ENCODE results near the gene SPTSSA.
"Not testable (repeated sequence)": the region's sequence is repeated elsewhere in the genome, so short reads cannot be mapped to it uniquely, and the experiment has no call there.

The SPTSSA gene, protein sequence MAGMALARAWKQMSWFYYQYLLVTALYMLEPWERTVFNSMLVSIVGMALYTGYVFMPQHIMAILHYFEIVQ

DNA sequence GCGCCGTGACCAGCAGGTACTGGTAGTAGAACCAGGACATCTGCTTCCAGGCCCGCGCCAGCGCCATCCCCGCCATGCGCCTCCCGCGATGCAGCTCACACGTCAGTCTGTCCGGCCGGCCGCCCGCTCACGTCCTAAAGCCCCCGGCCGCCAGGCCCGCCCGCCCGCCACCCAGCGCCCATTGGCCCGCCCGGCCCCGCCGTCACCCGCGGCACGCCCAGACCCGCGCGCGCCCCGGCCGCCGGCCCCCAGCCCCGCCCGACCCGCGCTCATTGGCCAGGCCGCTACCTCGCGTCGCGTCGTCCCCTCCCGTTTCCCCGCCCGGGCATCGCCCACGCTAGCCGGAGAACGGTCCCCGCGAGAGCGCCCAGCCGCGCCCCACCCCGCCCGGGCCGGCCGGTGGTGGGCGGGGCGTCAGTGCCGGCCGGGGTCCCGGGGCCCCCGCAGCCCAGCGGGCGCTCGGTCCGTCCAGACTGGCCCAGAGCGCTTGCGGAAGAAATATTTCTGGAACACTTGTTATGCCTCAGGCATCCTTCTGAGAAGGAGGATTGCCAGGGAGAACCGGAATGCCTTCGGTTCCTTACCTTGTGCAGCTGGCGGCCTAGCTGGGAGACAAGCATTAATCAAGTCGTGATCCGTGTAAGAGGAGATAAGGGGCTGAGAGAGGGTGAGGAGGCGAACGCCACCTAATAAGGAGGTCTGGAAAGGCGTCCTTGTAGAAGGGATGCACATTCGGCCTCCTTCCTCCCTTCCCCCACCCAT lies at the start of gene SPTSSA:
SPTSSA (minus strand) TSS at position 109 of the 762 bp plus-strand sequence; CDS start at position 76, 33 bp downstream.
- DNase-seq (ENCODE audit: low read depth), result no peak

DNA sequence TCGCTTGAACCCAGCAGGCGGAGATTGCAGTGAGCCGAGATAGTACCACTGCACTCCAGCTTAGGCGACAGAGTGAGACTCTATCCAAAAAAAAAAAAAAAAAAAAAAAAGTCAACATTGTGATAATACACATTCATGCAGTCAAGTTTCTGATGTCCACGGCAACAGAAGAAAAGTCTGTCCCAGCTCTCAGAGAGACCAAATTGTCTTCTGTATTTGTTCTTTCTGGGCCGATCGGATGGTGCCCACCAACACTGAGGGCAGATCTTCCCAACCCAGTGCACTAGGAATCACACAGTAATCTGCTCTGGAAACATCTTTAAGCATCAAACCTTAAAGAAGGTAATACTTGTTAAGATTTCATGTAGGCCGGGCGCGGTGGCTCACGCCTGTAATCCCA lies 45.8 kb upstream of the SPTSSA start:
- no peak for DNase-seq (ENCODE audit: low read depth)

DNA sequence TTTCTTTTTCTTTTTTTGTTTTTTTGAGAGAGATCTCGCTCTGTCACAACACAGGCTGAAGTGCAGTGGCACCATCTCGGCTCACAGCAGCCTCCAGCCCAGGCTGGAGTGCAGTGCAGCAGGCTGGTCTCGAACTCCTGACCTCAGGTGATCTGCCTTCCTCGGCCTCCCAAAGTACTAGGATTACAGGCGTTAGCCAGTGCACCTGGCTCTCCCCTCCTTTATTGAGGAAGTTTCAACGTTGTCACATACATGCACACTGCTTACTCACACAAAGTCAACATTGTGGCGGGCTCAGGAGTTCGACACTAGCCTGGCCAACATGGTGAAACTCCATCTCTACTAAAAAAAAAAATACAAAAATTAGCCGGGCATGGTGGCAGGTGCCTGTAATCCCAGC lies 45.4 kb upstream of the SPTSSA start:
- no peak for DNase-seq (ENCODE audit: low read depth)

DNA sequence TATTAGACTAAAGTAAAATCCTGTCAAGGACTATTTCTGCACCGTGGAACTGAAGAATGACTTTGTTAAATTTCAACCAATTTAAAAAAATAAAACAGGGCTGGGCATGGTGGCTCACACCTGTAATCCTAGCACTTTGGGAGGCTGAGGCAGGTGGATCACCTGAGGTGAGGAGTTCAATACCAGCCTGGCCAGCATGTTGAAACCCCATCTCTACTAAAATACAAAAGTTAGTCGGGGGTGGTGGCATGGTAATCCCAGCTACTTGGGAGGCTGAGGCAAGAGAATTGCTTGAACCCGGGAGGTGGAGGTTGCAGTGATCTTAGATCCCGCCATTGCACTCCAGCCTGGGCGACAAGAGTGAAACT lies 43.1 kb upstream of the SPTSSA start:
- not testable (repeated sequence) for DNase-seq (ENCODE audit: low read depth)

DNA sequence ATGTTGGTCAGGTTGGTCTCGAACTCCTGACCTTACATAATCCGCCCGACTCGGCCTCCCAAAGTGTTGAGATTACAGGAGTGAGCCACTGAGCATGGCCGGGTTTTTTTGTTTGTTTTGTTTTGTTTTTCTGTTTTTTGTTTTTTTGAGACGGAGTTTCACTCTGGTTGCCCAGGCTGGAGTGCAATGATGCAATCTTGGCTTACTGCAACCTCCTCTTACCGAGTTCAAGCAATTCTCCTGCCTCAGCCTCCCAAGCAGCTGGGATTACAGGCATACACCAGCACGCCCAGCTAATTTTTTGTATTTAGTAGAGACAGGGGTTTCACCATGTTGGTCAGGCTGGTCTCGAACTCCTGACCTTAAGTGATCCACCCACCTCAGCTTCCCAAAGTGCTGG lies 42.0 kb upstream of the SPTSSA start:
- not testable (repeated sequence) for DNase-seq (ENCODE audit: low read depth)

DNA sequence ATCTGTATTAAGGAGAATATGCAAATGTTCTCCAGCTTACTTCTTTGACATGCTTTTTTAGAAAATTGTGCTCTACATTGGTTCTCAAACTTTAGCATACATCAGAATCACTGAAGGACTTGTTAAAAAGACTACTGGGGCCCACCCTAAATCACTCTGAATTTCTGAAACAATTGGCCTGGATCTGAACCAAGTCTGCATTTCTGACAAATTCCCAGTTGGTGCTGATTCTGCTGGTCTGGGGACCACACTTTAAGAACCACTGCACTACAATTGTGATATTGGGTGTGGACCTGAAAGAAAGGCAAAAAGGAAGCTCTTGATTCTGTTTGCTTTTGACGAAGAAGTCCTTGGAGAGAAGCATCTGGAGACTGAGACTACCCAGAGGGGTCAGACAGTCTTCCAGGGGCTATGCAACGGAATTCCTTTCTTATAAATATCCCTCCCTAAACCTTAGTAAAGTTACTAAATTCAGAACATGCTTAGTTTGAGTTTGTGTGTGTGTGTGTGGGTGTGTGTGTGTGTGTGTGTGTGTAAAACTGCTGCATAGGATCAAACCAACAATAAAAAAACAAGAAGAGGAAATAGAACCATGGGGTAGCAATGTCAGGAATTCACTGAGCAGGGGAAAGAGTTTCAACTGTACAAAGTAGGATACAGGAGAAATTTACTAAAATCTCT lies 40.6 kb upstream of the SPTSSA start:
- no peak for DNase-seq (ENCODE audit: low read depth)

DNA sequence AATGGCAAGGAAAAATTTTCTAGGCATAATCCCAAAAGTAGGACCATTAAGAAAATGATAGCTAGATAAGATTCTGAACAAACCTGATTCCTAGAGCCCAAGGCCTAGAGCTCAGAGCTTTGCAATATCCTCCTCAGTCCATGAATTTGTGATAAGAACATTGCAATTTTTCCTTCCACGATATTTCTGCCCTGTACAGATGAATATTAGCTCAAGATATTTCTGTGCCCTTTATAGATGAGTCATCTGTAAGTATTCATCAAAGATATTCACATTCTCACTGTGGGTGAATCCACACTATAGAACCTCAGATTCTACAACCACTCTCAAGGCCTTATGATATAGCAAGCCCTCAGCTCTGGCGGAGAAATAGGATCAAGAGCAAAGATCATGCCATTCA lies 40.0 kb upstream of the SPTSSA start:
- no peak for DNase-seq (ENCODE audit: low read depth)

DNA sequence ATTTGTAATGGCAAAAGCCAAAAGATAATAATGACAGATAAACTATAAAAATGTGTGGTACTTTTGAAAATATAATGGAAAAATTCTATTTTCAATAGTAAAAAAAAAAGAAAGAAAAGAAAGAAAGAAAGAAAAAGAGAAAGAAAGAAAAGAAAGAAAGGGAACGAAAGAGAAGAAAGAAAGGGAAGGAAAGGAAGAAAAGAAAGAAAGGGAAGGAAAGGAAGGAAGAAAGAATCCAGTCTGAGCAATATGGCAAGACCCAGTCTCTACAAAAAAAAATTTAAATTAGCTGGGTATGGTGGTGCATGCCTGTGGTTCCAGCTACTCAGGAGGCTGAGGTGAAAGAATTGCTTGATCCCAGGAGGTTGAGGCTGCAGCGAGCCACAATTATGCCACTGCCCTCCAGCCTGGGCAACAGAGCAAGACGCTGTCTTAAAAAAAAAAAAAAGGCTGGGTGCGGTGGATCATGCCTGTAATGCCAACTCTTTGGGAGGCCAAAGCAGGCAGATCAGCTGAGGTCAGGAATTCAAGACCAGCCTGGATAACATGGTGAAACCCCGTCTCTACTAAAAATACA lies 39.1 kb upstream of the SPTSSA start:
- no peak for DNase-seq (ENCODE audit: low read depth)

DNA sequence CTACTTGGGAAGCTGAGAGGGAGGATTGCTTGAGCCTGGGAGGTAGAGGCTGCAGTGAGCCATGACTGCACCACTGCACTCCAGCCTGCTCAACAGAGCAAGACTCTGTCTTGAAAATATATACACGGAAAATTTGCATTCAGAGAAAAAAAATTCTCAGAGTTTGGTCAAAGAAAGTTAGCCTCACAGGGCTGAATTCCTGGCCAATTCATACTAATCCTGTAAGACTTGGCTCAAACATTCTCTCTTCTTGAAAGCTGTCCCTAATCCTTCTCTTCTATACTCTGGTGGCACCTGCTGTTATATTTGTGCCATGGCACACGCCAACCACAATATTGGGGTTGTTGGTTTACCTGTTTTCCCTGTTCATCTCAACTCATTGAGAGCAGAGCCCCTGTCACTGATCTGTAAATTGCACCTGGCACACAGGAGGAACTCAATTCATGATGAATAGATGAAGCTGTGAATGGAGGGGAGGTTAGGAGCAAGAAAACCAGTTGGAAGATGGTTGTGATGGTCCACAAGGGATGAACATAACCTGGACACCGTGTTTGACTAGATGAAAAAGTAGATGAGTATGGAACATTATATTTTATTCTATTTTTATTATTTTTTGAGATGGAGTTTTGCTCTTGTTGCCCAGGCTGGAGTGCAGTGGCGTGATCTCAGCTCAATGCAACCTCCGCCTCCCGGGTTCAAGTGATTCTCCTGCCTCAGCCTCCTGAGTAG lies 36.8 kb upstream of the SPTSSA start:
- DNase-seq (ENCODE audit: low read depth), result no peak

DNA sequence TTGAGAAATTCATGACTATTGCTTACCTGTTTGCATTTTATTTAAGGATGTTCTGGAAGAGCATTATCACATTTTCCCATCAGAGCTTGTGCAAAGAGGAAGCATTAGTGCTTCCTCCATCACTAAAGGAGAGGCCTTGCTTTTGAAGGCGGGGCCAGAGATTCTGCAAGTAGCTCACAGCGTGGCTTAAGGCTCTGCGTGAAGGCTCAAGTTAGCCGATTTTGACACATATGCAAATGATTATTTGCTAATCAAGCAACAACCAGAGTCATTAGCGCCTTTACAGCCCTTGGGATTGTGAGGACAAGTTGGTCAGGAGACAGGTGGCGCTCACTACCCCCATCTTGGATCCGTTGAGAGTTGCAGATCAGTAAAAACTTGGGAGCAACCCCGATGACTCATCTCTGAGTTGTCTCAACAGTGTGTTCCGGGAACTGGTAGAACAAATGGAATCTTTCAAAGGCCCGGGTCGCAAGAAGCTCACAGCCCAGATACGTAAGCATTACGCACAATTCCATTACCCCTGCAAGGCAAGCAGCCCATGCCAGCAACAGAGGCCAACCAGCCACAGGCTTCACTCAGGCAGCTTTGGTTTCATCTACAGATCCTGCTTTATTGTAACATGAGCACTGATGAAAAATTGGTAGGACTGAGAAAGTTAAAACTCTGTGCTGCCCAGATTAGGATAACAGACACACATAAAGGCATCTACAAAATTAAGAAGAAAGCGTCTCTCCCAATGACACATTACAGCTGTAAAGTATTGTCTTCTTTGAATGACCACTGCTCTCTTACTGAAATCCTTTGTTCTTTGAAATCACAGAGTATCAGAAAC lies 34.9 kb upstream of the SPTSSA start:
- peak; percentile 92 for DNase-seq (ENCODE audit: low read depth)

DNA sequence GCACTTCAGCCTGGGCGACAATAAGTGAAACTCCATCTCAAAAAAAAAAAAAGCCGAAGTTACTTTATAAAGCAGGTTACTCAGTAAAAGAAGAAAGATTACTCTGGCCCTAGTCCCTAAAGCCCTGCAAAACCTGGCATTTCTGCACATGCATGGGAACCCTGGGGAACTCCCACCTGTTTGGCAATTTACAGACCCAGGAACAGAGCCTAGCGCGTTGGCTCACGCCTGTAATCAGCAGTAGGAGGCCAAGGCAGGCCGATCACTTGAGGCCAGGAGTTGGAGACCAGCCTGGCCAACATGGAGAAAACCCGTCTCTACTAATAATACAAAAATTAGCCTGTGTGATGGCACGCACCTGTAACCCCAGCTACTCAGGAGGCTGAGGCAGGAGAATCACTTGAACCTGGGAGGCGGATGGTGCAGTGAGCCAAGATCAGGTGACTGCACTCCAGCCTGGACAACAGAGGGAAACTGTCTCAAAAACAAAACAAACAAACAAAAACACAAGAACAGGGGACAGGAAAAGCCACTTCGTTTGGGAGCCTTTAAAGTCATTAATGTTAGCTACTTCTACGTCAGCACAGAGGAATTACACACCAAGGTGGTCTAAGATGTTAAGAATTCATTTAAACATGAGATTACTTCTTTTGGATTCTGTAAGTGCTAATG lies 34.1 kb upstream of the SPTSSA start:
- no peak for DNase-seq (ENCODE audit: low read depth)

DNA sequence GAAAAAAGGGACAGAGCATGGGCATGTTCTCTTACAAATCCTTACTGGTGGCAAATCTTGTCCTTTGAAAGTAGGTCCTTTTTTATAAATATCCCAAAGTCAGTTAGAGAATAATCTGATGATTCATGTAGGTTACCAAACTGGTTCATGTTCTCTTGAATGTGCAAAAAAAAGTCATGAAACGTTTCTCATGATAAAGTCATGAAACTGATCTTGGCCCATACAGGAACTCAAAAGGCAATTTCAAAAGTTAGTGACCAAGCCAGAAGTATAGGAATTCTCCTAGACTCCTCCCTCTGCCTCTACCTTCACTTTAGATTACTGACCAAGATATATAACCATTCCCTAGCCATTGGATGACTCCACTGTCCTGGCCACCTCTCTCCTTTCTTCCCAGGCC lies 27.3 kb upstream of the SPTSSA start:
- DNase-seq (ENCODE audit: low read depth), result no peak

DNA sequence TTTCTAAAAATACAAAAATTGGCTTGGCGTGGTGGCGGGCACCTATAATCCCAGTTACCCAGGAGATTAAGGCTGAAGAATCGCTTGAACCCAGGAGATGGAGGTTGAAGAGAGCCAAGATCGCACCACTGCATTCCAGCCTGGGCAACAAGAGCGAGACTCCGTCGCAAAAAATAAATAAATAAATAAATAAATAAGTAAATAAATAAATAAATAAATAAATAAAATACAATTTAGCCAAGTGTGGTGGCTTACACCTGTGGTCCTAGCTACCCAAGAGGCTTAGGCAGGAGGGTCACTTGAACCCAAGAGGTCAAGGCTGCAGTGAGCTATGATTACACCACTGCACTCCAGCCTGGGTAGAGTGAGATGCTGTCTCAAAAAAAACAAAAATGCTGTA lies 26.5 kb upstream of the SPTSSA start:
- no peak for DNase-seq (ENCODE audit: low read depth)

DNA sequence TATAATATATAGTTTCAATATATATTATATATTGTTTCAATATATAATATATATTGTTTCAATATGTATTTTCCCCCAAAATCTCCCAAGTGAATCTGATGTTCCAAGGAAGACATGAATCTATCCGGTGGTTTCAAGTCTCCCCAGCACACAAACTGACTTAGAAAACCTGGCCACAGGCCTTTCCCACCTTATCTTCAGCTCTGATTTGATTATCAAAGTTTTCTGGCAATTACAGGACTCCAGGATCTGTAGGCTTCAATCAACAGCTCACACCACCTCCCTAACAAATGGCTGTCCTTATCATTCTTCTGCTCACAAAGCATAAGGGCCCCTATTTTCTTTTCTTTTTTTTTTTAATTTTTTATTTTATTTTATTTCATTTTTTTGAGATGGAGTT lies 22.7 kb upstream of the SPTSSA start:
- no peak for DNase-seq (ENCODE audit: low read depth)

DNA sequence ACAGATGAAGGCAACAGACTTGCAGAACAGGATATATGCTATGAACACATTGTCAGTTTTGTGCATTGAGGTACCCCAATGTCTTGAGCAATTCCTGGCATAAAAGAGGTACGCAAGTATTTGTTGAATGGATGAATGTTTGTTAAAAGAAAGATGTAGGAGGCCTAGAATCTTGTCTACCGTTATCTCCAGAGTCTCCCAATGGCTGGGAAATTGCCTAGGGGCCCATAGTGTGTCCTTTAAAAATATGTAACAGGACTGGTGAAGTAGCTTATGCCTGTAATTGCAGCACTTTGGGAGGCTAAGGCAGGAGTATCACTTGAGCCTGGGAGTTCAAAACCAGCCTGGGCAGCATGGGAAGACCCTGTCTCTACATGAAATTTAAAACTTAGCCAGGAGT lies 20.4 kb upstream of the SPTSSA start:
- DNase-seq (ENCODE audit: low read depth), result no peak

DNA sequence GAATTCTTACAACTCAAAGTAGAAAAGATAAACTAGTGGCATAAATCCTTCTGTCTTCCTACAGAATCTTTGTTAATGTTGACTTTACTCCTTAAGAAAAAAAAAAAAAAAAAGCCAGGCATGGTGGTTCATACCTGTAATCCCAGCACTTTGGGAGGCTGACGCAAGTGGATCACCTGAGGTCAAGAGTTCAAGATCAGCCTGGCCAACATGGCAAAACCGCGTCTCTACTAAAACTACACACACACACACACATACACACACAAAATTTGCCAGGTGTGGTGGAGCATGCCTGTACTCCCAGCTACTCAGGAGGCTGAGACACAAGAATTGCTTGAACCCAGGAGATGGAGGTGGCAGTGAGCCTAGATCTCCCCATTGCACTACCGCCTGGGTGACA lies 17.7 kb upstream of the SPTSSA start:
- DNase-seq (ENCODE audit: low read depth), result no peak

DNA sequence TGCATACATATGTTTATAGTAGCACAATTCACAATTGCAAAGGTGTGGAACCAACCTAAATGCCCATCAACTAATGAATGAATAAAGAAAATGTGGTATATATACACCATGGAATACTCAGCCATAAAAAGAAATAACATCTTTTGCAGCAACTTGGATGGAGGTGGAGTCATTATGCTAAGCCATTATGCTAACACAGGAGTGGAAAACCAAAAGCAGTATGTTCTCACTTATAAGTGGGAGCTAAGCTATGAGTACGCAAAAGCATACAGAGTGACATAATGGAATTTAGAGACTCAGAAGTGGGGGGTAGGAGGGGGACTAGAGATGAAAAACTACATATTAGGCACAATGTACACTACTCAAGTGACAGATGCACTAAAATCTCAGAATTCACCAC lies 16.2 kb upstream of the SPTSSA start:
- DNase-seq (ENCODE audit: low read depth), result no peak

DNA sequence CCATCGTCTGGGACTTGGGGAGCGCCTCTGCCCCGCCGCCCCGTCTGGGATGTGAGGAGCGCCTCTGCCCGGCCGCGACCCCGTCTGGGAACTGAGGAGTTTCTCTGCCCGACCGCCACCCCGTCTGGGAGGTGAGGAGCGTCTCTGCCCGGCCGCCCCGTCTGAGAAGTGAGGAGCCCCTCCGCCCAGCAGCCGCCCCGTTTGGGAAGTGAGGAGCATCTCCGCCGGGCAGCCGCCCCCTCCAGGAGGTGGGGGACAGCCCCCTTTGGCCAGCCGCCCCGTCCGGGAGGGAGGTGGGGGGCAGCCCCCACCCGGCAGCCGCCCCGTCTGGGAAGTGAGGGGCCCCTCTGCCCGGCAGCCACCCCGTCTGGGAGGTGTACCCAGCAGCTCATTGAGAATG lies 14.0 kb upstream of the SPTSSA start:
- DNase-seq (ENCODE audit: low read depth), result not testable (repeated sequence)

DNA sequence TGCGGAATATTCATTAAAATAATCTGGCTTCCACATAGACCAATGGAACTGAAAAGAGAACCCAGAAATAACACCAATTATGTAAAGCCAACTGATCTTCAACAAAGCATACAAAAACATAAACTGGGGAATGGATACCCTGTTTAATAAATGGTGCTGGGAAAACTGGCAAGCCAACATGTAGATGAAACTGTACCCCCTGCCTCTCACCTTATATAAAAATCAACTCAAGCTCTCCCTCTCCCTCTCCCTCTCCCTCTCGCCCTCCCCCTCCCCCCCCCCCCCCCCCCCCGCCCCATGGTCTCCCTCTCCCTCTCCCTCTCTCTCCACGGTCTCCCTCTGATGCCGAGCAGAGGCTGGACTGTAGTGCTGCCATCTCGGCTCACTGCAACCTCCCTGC lies 13.1 kb upstream of the SPTSSA start:
- DNase-seq (ENCODE audit: low read depth), result no peak

DNA sequence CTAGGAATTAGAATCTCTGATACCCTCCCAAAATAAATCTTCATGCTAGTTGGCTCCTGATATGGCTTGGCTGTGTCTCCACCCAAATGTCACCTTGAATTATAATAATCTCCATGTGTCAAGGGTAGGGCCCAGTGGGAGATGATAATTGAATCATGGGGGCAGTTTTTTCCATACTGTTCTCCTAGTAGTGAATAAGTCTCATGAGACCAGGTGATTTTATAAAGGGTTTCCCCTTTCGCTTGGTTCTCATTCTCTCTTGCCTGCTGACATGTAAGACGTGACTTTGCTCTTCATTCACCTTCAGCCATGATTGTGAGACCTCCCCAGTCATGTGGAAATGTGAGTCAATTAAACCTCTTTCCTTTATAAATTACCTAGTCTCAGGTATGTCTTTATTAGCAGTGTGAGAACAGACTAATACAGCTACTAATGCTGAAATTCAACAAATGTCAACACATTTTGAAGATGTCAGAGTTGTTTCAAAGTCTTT lies 12.2 kb upstream of the SPTSSA start:
- no peak for DNase-seq (ENCODE audit: low read depth)

DNA sequence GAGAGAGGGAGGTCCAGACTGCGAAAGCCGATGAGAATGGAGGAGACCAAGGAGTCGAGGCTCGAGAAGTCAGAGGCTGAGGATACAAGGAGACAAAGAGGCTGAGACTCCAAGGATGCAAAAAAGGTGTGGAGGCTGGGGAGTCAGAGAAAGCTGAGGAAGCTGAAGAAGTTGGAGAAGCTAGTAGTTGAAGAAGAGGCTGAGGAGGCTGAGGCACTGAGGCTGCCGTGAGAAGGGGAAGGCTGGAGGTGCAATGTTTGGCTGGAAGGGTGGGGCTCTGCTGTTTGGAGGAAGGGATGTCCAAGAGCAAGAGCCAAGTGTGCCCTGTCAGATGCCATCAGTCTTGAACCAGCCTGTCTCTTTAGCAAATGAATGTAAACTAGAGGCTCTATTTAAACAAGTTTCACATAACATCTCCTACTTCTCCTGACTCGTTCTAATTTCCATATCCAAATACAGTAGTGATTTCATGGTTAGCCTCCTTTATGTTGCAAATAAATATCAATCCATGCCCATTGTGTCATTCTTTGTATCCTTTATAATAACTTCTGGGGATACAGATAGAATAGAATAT lies 10.8 kb upstream of the SPTSSA start:
- DNase-seq (ENCODE audit: low read depth), result no peak
